Ovary (tissue), 10 donors: ENCODE results near the gene EIF3B. TPM values are rescaled to one million over a fixed set of nuclear protein-coding genes. Genes with fewer than 3 reads are reported as not detected.
"Not testable (repeated sequence)": the region's sequence is repeated elsewhere in the genome, so short reads cannot be mapped to it uniquely, and the experiment has no call there.

ENCODE experiments used
- DNase-seq, 5 donors: peaks; one replicate each; pipeline ENCODE4 v3.0.0-alpha.2; 2019 to 2020
- H3K27ac ChIP-seq, 2 donors: fragments of 200-600 bp; one replicate each; pipeline versions ENCODE4 v1.5.1 to v1.8.0; 2019 to 2022
- H3K27me3 ChIP-seq: fragments of 200-600 bp; one replicate; pipeline ENCODE4 v1.8.0; 2022
- H3K36me3 ChIP-seq: fragments of 200-600 bp; sonication (generic); one replicate; pipeline ENCODE4 v1.5.1; 2019
- H3K4me1 ChIP-seq: one replicate; pipeline ENCODE4 v1.8.1; 2013; ENCODE audit warnings: mild to moderate bottlenecking, moderate library complexity; ENCODE audit not compliant: insufficient read depth
- H3K4me3 ChIP-seq: fragments of 200-600 bp; sonication (generic); one replicate; pipeline ENCODE4 v1.5.1; 2017
- H3K9me3 ChIP-seq, 2 donors: fragments of 200-600 bp in 1 of 2; sonication (generic) in 1 of 2; one replicate each; pipeline versions ENCODE4 v1.5.1 to v1.8.1; 2013 to 2019; ENCODE audit warnings: mild to moderate bottlenecking in 1 of 2, moderate library complexity in 1 of 2
- CTCF ChIP-seq, 3 donors: fragments of 450-650 bp in 2 of 3; fragments of 200-600 bp in 1 of 3; IDR thresholded peaks; one replicate each; pipeline versions ENCODE4 v1.5.1 to v1.8.0; 2016 to 2022; ENCODE audit warnings: antibody characterized with exemption in 3 of 3, mild to moderate bottlenecking in 1 of 3
- EP300 ChIP-seq: sonication (generic); formaldehyde crosslinking; IDR thresholded peaks from one replicate; pipeline ENCODE4 v1.6.1; 2017; ENCODE audit warnings: antibody characterized with exemption
- POLR2A ChIP-seq: fragments of 450-650 bp; IDR thresholded peaks from one replicate; pipeline ENCODE4 v1.6.1; 2017; ENCODE audit warnings: antibody characterized with exemption, mild to moderate bottlenecking, moderate library complexity
- WGBS, 3 donors: extraction: QIAGEN DNeasy Blood & Tissue Kit in 1 of 3; methylation state at CpG; one replicate each; pipeline versions ENCODE4 v1.1.5 to v1.1.7; 2013 to 2017; 5-methylcytosine and 5-hydroxymethylcytosine counted together
- intact Hi-C, 4 donors: fragments of 100-400 bp; cut with DNase I; formaldehyde crosslinking; loops; one replicate each; pipeline versions ENCODE4 v1.11.0 to v1.15.1; 2022 to 2023
- long read RNA-seq, 3 donors: library from polyadenylated mRNA in 2 of 3; unstranded in 2 of 3; transcript quantifications; one replicate each; pipeline ENCODE4 v2.0.0 and lab custom pipeline, GENCODE V29; 2021 to 2026
- polyA plus RNA-seq, 2 donors: library from polyadenylated mRNA; stranded (reverse); fragments of 200-250 nt in 1 of 2; fragments of 350-450 nt in 1 of 2; fragmentation: Illumina TruSeq in 1 of 2; extraction: RNeasy Lipid Tissue Mini Kit (QIAGEN cat#74804) in 1 of 2; gene quantifications; one replicate each; pipeline ENCODE4 v1.2.3, GENCODE V29; 2013 to 2014
- total RNA-seq, 7 donors: library from RNA; depleted of rRNA in 2 of 7; stranded (reverse); fragments of >200 nt in 2 of 7; fragmentation: NEBNext Ultra II Directional in 3 of 7; extraction: Animal tissue kit (Norgen Biotek cat#: 25700) in 3 of 7; gene quantifications; one replicate each; pipeline versions ENCODE4 v1.1.0 to v1.2.4, GENCODE V29; 2016 to 2023
- donor health status: DM: no; HTN: no; CAD: no; lungs with moderate emphysema.
- donor health status: DM: no; HTN: no; CAD: no.
- donor health status: Bipolar disorder and iron deficiency.
- donor health status: DM: yes; HTN: yes; CAD: no.
- donor health status: DM: no; HTN: no; CAD: no.
- donor health status: DM: yes; HTN: yes; CAD: no.

The EIF3B gene
- total RNA-seq (100 to 1,000 TPM in 6 of 7 donors, 10 to 100 TPM in 1; 67.2 to 133 (median 114) TPM), polyA plus RNA-seq (100 to 1,000 TPM in 1 of 2 donors, 10 to 100 TPM in 1; 62.3 to 185 TPM)
- long read RNA-seq, donor 1, partial matches to known transcripts = 28 of 42 reads
- long read RNA-seq, donor 1, other reads (novel, unspliced or antisense) = 11 of 42 reads
- long read RNA-seq, donor 2, transcript EIF3B-202 (19 exons, 2,966 nt) = major isoform, 20 of 42 reads
- long read RNA-seq, donor 2, transcript EIF3B-201 (19 exons, 3,055 nt) = minor isoform, 9 of 42 reads
- long read RNA-seq, donor 2, partial matches to known transcripts = 0 of 42 reads
- long read RNA-seq, donor 2, other reads (novel, unspliced or antisense) = 11 of 42 reads
- long read RNA-seq, donor 3, transcript EIF3B-202 (19 exons, 2,966 nt) = minor isoform, 150 of 460 reads
- long read RNA-seq, donor 3, transcript EIF3B-201 (19 exons, 3,055 nt) = major isoform, 161 of 460 reads
- long read RNA-seq, donor 3, partial matches to known transcripts = 58 of 460 reads
- long read RNA-seq, donor 3, other reads (novel, unspliced or antisense) = 91 of 460 reads

DNA sequence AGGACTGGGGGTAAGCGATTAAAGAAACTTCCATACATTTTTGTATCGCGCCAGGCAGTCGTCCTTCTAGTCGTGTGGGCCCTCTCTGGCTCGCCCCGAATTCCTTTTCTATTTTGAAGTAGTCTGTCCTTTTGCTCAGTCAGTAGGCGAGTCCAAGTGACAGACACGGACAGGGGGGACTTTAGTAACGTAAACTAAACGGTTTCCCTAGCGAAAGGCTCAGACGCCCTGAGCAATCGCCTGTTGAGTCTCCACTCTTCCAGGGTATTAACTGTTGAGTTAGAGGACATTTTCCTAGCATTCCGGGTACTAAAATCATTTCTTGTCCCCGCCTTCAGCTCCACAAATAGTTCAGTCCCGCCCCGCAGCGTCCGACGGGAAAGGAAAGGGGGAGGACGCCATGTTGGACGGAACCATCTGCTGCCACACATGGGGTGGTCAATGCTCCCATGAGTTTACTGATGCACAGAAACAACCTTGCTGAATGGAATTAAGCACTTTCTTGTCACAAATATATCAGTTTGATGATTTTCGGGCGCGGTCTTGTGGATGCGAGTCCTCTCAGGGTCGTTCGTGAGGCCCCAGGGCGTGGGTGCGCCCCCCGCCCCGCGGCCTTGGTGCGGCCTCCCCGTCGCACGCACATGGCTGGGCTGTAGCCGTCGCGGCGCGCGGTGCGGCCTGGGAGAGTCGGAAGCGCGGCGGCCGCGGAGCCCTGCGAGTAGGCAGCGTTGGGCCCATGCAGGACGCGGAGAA is at the start of gene EIF3B:
EIF3B (plus strand) TSS at position 642 of the 753 bp plus-strand sequence; CDS start at position 737, 95 bp downstream.
- 0 to 1% (median 0%) methylated on average over 29 to 55 of the region's 55 CpGs for WGBS, 3 donors
- H3K4me1 ChIP-seq = peaks cover 10% of the 10 kb centered on the region

GRCh38 chr7:2305258-2305657 is 49.4 kb upstream of the EIF3B start:
- H3K4me1 ChIP-seq, DNase-seq, H3K4me3 ChIP-seq, H3K9me3 ChIP-seq, H3K27ac ChIP-seq, intact Hi-C loops, H3K27me3 ChIP-seq, H3K36me3 ChIP-seq: not testable (repeated sequence)
- 80 to 82% (median 81%) methylated on average over 6 of the region's 6 CpGs for WGBS, 3 donors

More for the DNA sequence above, at the start of gene EIF3B:
- intact Hi-C loops = loop anchor here in 2 of 4 donors (5.0 to 10.0 kb wide), 2 partner anchors 110 to 782 kb away; partner anchors contain the start of genes MRM2 (in 2 of the 2), NUDT1 (in 2 of the 2) and PSMG3 (in 1 of the 2)
- H3K4me3 ChIP-seq = peak within 1 kb of the TSS; percentile 96
- H3K9me3 ChIP-seq = no peaks in the 10 kb centered on the region
- no peak for TF ChIP-seq EP300
- peak; percentile 13 for TF ChIP-seq POLR2A
- peak in 1 of 3 donors; percentile 22 for TF ChIP-seq CTCF (IDR thresholded peaks at IDR 0.05)
- no peaks in the 10 kb centered on the region for H3K36me3 ChIP-seq
- H3K27ac ChIP-seq = peak within 1 kb of the TSS; percentile 97 to 99
- H3K27me3 ChIP-seq = no peaks in the 10 kb centered on the region
- peak; percentile 89 to 93 (median 92) for DNase-seq

DNA sequence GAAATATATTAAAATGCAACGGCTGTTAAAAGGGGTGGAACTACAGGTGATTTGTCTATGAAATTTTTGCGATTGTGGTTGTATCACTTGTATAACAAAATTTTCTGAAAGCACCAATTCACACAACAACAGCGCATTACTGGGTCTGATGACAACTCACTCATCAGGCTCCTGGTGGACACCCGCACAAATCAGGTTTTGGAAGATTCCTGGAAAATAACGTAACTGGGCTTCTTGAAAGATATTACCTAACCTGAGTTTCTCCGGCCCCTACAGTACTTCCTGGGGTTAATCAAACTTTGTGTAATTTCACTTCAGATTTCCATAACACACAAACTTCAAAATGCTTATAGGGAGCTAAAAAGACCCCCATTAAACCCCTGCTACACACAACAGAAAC is 47.9 kb upstream of the EIF3B start:
- Histone ChIP-seq H3K9me3 (no peaks in the 10 kb centered on the region), H3K27me3 (no peaks in the 10 kb centered on the region), H3K36me3 (no peaks in the 10 kb centered on the region), H3K4me1 (peaks cover 3% of the 10 kb centered on the region), H3K4me3 (no peak overlapping the region), H3K27ac (no peak overlapping the region)
- intact Hi-C loops = no loop called here
- WGBS, 3 donors = 92 to 95% (median 93%) methylated on average over 6 of the region's 6 CpGs
- TF ChIP-seq POLR2A = no peak
- no peak for TF ChIP-seq EP300
- TF ChIP-seq CTCF (IDR thresholded peaks at IDR 0.05) = no peak
- no peak for DNase-seq

GRCh38 chr7:2307690-2308107 is 46.9 kb upstream of the EIF3B start:
- Histone ChIP-seq H3K4me3 (no peak overlapping the region), H3K9me3 (no peaks in the 10 kb centered on the region), H3K27ac (no peak overlapping the region), H3K36me3 (no peaks in the 10 kb centered on the region), H3K4me1 (peaks cover 3% of the 10 kb centered on the region), H3K27me3 (no peaks in the 10 kb centered on the region)
- TF ChIP-seq POLR2A = no peak
- no peak for TF ChIP-seq EP300
- no peak for TF ChIP-seq CTCF (IDR thresholded peaks at IDR 0.05)
- WGBS, 3 donors = 77 to 85% (median 77%) methylated on average over 7 of the region's 7 CpGs
- DNase-seq = no peak
- intact Hi-C loops = no loop called here
